Renal cortex interstitium (tissue), 11 donors: ENCODE data around the gene PALD1. TPM values are rescaled to one million over a fixed set of nuclear protein-coding genes. Genes with fewer than 3 reads are reported as not detected.

Source experiments
- DNase-seq, 11 donors: peaks; one replicate each; pipeline ENCODE4 v3.0.0-alpha.2; 2013; ENCODE audit warnings: low read depth in 9 of 11, low spot score in 4 of 11; ENCODE audit errors: extremely low read depth in 1 of 11
- polyA plus RNA-seq, 3 donors: library from polyadenylated mRNA; unstranded; fragments of 120-200 nt; gene quantifications; one replicate each; pipeline ENCODE4 v1.2.1, GENCODE V29; 2013; ENCODE audit not compliant: insufficient read length in 3 of 3

PALD1 gene
- polyA plus RNA-seq, 3 donors: 10.1 to 12.8 (median 11.9) TPM

DNA sequence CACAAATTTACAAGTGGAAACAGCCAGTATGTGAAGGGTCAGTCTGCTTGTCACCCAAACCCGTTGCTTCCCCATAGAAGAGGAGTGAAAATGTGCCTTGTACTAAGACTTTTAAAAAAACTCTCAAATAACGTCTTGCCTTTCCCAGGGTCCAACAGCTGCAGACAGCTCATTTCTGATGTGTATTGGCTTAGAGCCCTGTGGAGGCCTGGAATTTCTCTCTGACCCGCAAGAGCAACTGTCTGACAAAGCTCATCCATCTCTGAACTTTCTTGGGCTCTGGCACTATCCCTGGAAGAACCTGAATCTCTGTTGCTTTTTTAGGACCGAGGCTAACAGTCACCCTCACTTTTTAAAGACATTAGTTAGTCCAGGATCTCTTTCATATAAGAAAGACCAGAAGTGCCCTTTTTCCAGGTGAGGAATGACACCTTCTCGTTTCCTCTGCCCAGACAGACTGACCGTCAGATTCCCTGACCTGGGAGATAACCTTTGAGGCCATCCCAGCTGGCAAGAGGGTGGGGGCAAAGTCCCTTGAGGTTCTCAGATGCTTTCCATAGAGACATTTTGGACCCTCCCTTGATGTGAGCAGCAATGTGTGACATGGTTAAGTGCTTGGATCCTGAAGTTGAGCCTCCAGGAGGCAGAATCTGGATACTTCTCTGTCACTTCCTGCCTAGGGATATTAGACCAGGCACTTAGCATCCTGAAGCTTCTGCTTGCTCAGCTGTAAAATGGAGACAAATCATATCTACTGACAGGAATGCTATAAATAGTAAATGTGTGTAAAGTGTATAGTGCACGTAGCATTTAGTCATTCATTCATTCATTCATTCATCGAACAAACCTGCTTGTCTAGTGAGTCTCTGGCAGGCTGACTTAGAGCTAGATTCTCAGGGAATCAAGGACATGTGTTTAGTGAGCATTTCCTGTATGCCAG is 32.6 kb upstream of the PALD1 start:
- DNase-seq: no peak

DNA sequence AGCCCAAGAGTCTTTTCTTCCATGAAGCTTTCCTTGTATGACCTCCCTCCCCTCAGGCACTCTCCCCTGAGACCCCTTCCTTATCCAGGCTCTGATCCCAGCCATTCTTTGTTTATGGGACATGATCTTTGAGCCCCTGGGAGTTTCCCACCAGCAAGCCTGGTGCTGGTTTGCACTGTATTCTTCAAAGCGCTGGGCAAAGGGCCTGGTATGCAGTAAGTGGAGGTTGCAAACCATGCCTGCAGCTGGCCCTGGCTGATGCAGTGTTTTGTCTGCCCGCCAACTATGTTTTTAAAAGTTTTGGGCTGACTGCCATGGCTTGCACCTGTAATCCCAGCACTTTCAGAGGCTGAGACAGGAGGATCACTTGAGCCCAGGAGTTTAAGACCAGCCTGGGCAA is 30.3 kb upstream of the PALD1 start:
- no peak for DNase-seq

- DNase-seq: no peak
Measured at GRCh38 chr10:70455213-70455630, 23.3 kb upstream of the PALD1 start.

- no peak for DNase-seq
Measured at GRCh38 chr10:70456164-70456563, 22.4 kb upstream of the PALD1 start.

DNA sequence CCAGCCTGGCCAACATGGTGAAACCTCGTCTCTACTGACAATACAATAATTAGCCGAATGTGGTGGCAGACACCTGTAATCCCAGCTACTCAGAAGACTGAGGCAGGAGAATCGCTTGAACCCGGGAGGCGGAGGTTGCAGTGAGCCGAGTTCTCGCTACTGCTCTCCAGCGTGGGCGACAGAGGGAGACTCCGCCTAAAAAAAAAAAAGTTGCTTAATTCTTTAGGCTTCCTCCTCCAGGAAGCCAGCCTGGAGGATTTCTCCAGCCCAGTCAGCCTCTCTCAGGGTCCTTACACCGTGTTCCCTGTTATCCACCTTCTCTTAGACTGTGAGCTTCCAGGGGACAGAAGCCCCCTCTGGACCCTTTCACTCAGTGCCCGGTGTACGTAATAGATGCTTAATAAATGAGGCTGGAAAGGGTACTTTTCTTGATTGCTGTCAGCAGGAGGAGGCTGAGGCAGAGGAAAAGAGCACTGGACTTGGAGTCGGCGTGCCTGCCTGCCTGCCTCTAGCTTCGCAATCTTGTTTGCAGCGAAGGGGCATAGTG is 20.7 kb upstream of the PALD1 start:
- DNase-seq: no peak

- no peak for DNase-seq
Measured at GRCh38 chr10:70458329-70459060, 20.1 kb upstream of the PALD1 start.

- DNase-seq: no peak
Measured at GRCh38 chr10:70459061-70459773, 19.4 kb upstream of the PALD1 start.

DNA sequence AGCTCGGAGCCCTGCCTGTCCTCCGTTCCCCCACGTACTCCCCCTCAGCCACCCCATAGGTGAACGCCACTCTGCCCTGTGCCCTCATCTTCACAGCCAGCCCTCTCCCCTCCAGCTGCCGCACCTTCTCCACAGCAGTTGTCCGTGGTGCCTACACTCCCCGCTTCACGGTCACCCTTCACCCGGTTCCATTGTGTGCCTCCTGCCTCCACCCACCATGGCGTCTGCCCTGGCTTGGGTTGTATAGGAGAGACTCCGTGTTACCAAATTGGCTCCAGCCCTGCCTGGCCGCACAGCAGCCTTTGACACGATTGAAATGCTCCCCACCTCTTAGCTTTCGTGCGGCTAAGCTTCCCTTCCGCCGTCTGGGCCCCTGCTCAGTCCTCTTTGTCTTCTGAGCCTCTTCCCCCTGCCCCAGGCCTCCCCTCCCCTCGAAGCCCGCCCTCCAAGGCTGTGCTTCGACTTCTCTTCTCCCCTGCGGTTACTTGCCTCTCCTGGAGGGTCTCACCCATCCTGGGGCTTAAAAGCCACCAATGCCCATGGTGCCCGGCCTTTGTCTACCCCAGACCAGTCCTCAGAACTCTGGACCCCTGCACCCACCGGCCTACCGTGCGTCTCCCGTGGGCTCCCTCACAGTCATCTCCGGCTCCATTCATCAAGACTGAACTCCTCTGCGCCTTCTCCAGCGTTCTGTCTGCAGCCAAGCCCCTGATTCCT is 18.6 kb upstream of the PALD1 start:
- DNase-seq: no peak

GRCh38 chr10:70461397-70462348 is 16.9 kb upstream of the PALD1 start:
- no peak for DNase-seq

GRCh38 chr10:70462349-70462984 is 16.1 kb upstream of the PALD1 start:
- no peak for DNase-seq

DNA sequence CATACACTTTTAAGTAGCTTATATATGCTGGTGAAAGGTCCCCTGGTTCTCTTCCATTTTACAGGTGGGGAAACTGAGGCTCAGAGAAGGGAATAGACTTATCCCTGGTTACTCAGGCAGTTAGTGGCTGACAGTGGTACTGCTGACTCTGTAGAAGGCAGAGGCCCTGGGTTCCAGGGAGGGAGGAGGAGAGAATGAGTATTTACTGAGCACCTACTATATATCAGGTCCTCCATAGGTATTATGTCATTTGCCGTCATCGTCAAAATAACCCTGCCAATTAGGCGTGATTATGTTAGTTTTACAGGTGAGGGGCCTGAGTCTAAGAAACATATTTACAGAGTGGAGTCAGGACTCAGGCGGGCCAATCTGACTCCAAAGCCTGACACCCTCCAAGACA is 13.3 kb upstream of the PALD1 start:
- no peak for DNase-seq

- DNase-seq: no peak
Measured at GRCh38 chr10:70465832-70466231, 12.7 kb upstream of the PALD1 start.

DNA sequence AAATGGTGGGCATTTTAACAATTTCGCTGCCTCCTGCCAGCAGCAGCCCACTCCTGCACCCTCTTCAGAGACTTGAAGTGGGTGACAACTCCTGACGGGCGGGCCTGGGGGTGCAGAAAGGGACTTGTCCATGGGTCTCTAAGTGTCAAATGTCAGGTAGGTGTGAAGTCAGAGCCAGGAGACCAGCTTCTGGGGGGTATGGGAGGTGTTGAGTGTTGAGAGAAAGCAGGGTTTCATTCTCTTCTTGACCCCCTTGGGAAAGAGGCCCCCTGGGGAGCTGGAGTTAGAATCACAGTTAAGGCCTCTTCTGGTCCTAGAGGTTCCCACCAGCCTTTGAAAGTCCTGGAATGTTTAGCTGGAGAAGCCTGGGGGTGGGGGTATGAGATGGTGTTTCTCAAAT is 11.6 kb upstream of the PALD1 start:
- DNase-seq: no peak

- no peak for DNase-seq
Measured at GRCh38 chr10:70472799-70473454, 5.6 kb upstream of the PALD1 start.

DNA sequence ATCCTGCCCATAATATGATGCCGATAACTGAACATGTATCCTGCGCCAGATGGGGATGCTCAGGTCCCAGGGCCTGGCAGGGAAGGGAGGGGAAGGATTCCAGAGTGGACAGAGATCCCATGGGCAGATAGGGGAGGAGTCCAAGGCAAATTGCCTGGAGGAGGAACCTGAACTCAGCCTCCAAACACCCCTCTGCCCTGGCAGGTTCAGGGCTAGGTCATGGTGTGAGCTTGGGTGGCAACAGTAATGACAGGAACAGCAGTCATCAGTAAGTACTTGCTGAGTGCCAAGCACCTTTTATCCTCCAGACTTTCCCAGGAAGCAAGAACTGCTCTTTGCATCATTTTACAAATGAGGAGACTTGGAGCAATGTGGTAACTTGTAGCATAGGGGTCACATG is 3.8 kb upstream of the PALD1 start:
- DNase-seq: no peak

- DNase-seq: no peak
Measured at GRCh38 chr10:70475661-70476060, 2.9 kb upstream of the PALD1 start.
